GM20000 (cell line): Measurements from ENCODE around the gene WDR27.
A peak's percentile ranks its signal among the peaks of the same experiment; 100 is the strongest.

Source experiments
- DNase-seq: peaks from one replicate; pipeline ENCODE4 v3.0.0; 2012; ENCODE audit warnings: low spot score
- CTCF ChIP-seq: IDR thresholded peaks from 2 replicates; pipeline ENCODE4 v1.5.1; 2012; ENCODE audit warnings: mild to moderate bottlenecking, control low read depth; ENCODE audit errors: extremely low read depth, missing control alignments

Gene WDR27

GRCh38 chr6:169564453-169565240 lies 137.2 kb downstream of the WDR27 start:
- no peak for TF ChIP-seq CTCF
- no peak for DNase-seq

GRCh38 chr6:169561665-169562064 lies 140.2 kb downstream of the WDR27 start:
- DNase-seq: no peak
- no peak for TF ChIP-seq CTCF

- no peak for DNase-seq
- no peak for TF ChIP-seq CTCF
Measured at GRCh38 chr6:169559592-169559991, 142.2 kb downstream of the WDR27 start.

GRCh38 chr6:169558774-169559441 lies 142.9 kb downstream of the WDR27 start:
- no peak for DNase-seq
- TF ChIP-seq CTCF: no peak

GRCh38 chr6:169558378-169558773 lies 143.5 kb downstream of the WDR27 start:
- TF ChIP-seq CTCF: no peak
- no peak for DNase-seq

GRCh38 chr6:169557887-169558286 lies 143.9 kb downstream of the WDR27 start:
- TF ChIP-seq CTCF: no peak

GRCh38 chr6:169556758-169557548 lies 144.9 kb downstream of the WDR27 start:
- TF ChIP-seq CTCF: no peak
- peak; percentile 79 for DNase-seq

More at GRCh38 chr6:169557887-169558286, 143.9 kb downstream of the WDR27 start:
- DNase-seq: no peak
